ENCODE results near the gene CIB4.

The CIB4 gene

DNA sequence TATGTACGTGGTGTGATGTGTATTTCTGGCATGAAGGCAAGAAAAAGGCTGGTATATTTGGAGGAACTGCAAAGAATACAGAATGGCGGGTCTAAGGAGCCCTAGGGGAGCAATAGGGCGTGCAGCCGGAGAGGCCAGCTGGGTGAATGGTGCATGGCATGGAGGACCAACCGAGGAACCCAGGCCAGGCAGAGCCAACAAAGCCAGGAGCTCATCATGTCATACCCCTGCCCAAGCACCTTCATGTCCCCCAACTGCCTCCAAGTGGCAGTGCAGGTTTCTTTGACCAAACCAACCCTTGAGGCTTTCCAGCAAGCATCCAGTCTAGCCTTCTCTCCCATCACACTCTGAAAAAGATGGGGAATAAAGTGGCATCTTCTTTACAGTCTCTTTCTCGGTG lies 42.4 kb upstream of the CIB4 start:
- TF ChIP-seq, protein P1, sequence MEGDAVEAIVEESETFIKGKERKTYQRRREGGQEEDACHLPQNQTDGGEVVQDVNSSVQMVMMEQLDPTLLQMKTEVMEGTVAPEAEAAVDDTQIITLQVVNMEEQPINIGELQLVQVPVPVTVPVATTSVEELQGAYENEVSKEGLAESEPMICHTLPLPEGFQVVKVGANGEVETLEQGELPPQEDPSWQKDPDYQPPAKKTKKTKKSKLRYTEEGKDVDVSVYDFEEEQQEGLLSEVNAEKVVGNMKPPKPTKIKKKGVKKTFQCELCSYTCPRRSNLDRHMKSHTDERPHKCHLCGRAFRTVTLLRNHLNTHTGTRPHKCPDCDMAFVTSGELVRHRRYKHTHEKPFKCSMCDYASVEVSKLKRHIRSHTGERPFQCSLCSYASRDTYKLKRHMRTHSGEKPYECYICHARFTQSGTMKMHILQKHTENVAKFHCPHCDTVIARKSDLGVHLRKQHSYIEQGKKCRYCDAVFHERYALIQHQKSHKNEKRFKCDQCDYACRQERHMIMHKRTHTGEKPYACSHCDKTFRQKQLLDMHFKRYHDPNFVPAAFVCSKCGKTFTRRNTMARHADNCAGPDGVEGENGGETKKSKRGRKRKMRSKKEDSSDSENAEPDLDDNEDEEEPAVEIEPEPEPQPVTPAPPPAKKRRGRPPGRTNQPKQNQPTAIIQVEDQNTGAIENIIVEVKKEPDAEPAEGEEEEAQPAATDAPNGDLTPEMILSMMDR (IDR thresholded peaks at IDR 0.05; ENCODE audit: unreplicated experiment in 3 of 3): no peak
- peaks cover 17% of the 10 kb centered on the region for H3K4me1 Mint-ChIP-seq
- no peak overlapping the region for H3K4me3 Mint-ChIP-seq
- no peak overlapping the region for H3K27ac Mint-ChIP-seq
- peaks cover 64% of the 10 kb centered on the region for H3K27me3 Mint-ChIP-seq (ENCODE audit: low read depth)
- H3K36me3 Mint-ChIP-seq (ENCODE audit: low read depth): no peaks in the 10 kb centered on the region
- H3K9me3 Mint-ChIP-seq: no peaks in the 10 kb centered on the region

DNA sequence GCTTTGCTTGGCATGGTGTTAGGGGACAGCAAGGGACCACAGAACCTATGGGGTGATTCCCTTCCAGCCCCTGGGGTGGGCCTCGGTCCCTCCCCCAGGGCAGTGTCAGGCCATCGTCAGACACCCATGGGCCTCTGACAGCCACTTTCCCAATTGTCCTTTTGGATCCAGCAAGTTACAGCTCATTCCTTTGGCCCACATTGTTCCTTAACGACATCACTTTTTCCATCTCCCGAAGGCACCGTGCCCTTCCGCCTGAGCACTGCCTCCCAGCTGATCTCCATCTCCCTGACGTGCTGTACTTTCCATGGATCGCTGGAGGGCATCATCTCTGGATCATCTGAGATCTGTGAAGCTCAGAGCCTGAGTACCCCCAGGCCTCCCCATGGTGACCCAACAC lies 41.0 kb upstream of the CIB4 start:
- Mint-ChIP-seq H3K36me3 (ENCODE audit: low read depth) (no peaks in the 10 kb centered on the region), H3K27ac (no peak overlapping the region), H3K9me3 (peaks cover 7% of the 10 kb centered on the region), H3K27me3 (ENCODE audit: low read depth) (peaks cover 57% of the 10 kb centered on the region), H3K4me3 (no peak overlapping the region), H3K4me1 (peaks cover 15% of the 10 kb centered on the region)
- TF ChIP-seq, protein P1 (IDR thresholded peaks at IDR 0.05; ENCODE audit: unreplicated experiment in 3 of 3): no peak

DNA sequence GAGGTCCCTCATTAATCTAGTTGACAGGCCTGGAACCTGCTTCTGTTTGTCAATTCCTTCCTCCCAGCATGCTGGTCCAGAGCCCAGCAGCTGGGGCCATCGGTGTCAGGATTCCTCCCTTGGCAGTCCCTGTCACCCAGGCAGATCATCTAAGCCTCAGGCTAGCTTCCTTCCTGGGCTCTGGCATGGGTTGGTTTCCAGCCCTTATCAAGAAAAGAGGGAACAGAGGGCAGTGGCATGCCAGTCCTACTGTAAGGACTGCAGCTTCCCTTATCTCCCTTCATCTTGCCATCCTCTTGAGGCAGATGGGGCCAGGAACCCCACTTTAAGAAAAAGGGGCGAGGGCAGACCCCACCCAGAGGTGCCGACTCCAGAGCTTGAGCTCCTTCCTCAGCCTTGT lies 40.5 kb upstream of the CIB4 start:
- no peak overlapping the region for H3K4me3 Mint-ChIP-seq
- H3K27me3 Mint-ChIP-seq (ENCODE audit: low read depth): peaks cover 52% of the 10 kb centered on the region
- H3K4me1 Mint-ChIP-seq: peaks cover 10% of the 10 kb centered on the region
- no peaks in the 10 kb centered on the region for H3K36me3 Mint-ChIP-seq (ENCODE audit: low read depth)
- H3K9me3 Mint-ChIP-seq: peaks cover 7% of the 10 kb centered on the region
- TF ChIP-seq, protein P1 (IDR thresholded peaks at IDR 0.05; ENCODE audit: unreplicated experiment in 3 of 3): no peak
- no peak overlapping the region for H3K27ac Mint-ChIP-seq

DNA sequence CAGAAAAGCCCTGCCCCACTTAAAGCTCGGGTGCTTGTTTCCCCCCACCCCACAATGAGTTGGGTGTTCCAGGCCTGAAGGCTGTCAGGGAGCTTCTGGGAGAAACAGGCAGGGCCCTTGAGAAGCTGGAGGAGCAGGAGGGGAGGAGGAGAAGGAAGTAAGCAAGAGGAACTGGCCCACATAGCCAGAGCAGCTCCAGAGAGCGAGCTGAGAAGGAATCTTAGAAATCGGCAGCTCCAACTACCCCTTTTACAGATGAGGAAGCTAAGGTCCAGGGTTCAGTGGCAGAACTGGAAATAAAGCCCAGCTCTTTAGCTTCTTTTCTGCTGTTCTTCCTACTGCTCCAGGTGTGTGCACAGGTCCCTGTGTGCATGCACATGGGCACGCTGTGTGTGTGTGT lies 38.7 kb upstream of the CIB4 start:
- Mint-ChIP-seq H3K9me3 (peaks cover 7% of the 10 kb centered on the region), H3K27me3 (ENCODE audit: low read depth) (peaks cover 38% of the 10 kb centered on the region), H3K36me3 (ENCODE audit: low read depth) (no peaks in the 10 kb centered on the region), H3K4me3 (no peak overlapping the region), H3K4me1 (no peaks in the 10 kb centered on the region), H3K27ac (no peak overlapping the region)
- TF ChIP-seq, protein P1 (IDR thresholded peaks at IDR 0.05; ENCODE audit: unreplicated experiment in 3 of 3): no peak

- H3K4me1 Mint-ChIP-seq: no peaks in the 10 kb centered on the region
- peaks cover 7% of the 10 kb centered on the region for H3K9me3 Mint-ChIP-seq
- no peak overlapping the region for H3K4me3 Mint-ChIP-seq
- H3K36me3 Mint-ChIP-seq (ENCODE audit: low read depth): no peaks in the 10 kb centered on the region
- peaks cover 29% of the 10 kb centered on the region for H3K27me3 Mint-ChIP-seq (ENCODE audit: low read depth)
- H3K27ac Mint-ChIP-seq: no peak overlapping the region
- TF ChIP-seq, protein P1 (IDR thresholded peaks at IDR 0.05; ENCODE audit: unreplicated experiment in 3 of 3): no peak
These were observed 36.9 kb upstream of the CIB4 start for GRCh38 chr2:26678035-26678434.

GRCh38 chr2:26675651-26676255 lies 34.6 kb upstream of the CIB4 start:
- Mint-ChIP-seq H3K4me3 (no peak overlapping the region), H3K36me3 (ENCODE audit: low read depth) (no peaks in the 10 kb centered on the region), H3K27me3 (ENCODE audit: low read depth) (peaks cover 30% of the 10 kb centered on the region), H3K9me3 (peaks cover 7% of the 10 kb centered on the region), H3K4me1 (no peaks in the 10 kb centered on the region), H3K27ac (no peak overlapping the region)
- TF ChIP-seq, protein P1 (IDR thresholded peaks at IDR 0.05; ENCODE audit: unreplicated experiment in 3 of 3): no peak
